GM12872 (cell line): ENCODE measurements around the gene SGSM1.

Experiments
- TF ChIP-seq, protein P1 (sequence below): IDR thresholded peaks from 3 replicates; pipeline ENCODE4 v1.5.1; 2011; ENCODE audit warnings: low read depth, mild to moderate bottlenecking, low read length, moderate library complexity; ENCODE audit not compliant: insufficient read depth

SGSM1 gene

DNA sequence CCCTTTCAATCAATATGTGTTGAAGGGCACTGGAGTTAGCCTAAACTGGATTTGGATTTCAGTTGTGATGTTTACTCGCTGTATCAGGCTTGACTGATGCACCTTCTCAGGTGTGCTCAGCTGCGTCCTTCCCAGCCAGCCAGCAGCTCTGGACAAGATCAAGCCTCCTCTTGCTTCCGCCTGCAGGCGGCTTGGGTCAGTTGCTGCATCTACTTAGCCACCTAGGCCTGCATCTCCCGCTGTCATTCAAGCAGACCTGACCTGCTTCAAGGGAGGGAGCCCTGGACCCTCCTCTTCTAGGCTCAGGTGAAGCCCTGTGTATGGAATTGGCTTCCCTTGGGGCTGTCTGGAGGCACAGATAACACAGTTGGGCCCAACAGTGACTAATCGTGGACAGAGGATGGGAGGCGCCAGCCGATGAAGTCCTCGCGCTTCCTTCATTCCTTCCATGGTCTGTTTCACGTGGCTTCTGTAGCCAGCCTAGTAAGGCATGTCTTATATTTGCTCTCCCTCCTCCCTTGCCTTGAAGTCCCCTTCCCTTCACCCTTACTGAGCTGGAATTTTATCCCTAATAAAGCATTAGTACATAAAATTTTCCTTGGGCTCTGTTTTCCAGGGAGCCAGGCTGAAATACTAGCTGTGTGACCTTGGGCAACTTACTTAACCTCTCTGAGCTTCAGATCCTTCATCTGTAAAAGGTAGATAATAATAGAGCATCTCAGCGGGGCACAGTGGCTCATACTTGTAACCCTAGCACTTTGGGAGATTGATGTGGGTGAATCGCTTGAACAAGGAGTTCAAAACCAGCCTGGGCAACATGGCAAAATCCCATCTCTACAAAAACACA lies 142.6 kb downstream of the SGSM1 start:
- TF ChIP-seq, protein P1, sequence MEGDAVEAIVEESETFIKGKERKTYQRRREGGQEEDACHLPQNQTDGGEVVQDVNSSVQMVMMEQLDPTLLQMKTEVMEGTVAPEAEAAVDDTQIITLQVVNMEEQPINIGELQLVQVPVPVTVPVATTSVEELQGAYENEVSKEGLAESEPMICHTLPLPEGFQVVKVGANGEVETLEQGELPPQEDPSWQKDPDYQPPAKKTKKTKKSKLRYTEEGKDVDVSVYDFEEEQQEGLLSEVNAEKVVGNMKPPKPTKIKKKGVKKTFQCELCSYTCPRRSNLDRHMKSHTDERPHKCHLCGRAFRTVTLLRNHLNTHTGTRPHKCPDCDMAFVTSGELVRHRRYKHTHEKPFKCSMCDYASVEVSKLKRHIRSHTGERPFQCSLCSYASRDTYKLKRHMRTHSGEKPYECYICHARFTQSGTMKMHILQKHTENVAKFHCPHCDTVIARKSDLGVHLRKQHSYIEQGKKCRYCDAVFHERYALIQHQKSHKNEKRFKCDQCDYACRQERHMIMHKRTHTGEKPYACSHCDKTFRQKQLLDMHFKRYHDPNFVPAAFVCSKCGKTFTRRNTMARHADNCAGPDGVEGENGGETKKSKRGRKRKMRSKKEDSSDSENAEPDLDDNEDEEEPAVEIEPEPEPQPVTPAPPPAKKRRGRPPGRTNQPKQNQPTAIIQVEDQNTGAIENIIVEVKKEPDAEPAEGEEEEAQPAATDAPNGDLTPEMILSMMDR, result no peak

DNA sequence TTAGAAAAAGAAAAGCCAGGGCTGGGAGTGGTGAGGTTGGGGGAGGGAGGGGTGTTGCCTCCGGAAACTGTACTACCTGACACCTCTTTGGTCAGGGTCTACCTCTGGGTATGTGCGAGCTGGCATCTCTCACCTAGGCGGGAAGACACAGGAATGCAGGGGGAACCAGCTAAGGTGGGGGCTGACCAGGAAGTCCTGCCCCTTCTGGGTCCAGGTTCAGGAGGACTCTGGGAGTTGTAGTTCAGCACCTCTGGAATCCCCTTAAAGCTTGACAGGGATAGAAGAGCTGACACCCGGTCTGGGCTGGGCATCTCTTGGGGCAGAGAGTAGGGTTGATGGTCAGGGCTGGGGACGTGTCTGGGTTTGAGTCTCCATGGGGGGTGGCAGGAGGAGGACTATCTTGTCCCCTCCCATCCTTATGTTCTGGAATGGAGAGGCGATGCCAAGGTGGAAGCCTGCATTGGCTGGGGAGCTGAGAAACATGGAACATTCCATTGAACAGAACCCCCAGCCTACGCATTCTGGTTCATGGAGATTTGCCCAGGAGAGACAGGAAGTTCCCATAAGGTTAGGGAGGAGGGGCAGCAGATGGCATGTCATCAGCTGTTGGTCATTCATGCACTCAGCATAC lies 144.4 kb downstream of the SGSM1 start:
- TF ChIP-seq, protein P1, result no peak

GRCh38 chr22:24951942-24952836 lies 146.2 kb downstream of the SGSM1 start, which contains the start of gene KIAA1671:
Gene KIAA1671 (plus strand): TSS chr22:24952716. CDS start chr22:25028000, 75,284 bp downstream.
- TF ChIP-seq, protein P1, result peak; percentile 91

GRCh38 chr22:24952837-24953383 lies 146.9 kb downstream of the SGSM1 start:
- TF ChIP-seq, protein P1, result no peak

- TF ChIP-seq, protein P1, result no peak
Measured at GRCh38 chr22:24953384-24954113, 147.5 kb downstream of the SGSM1 start.

DNA sequence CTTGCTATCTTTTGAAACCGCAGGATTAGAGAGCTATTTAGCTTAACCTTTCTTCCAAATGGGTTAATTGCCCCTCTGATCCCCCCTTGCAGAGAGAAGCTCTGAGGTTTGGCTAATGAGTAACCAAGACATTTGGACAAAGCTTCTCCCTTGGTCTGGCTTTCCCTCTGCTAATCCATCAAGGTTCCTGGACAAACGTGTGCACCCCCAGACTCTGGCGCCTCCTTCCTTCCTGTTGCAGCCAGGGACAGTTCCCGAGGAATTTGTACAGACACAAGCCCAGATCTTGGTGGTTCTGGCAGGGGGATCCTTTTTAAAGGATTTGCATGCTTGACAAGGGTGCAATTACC lies 148.1 kb downstream of the SGSM1 start:
- TF ChIP-seq, protein P1, result no peak
